Measurements from ENCODE around the gene MATR3. TPM values are rescaled to one million over a fixed set of nuclear protein-coding genes. Genes with fewer than 3 reads are reported as not detected.

MATR3 gene
- total and polyA plus RNA-seq, 10 of the 15 experiments (the other 5 are each of a cell fraction or from before 2014, with no cell fraction given), result 134 to 401 (median 221) TPM

GRCh38 chr5:139379626-139380449 lies 86.3 kb downstream of the MATR3 start:
- intact Hi-C loops (cut with micrococcal nuclease; ENCODE audit: unreplicated experiment), result no loop called here
- Histone ChIP-seq H3K4me3 (no peak overlapping the region), H4K20me1 (ENCODE audit: control insufficient read depth, insufficient read depth) (no peaks in the 10 kb centered on the region), H3K4me1 (ENCODE audit: control insufficient read depth, insufficient read depth, low read length) (peaks cover 6% of the 10 kb centered on the region; the same call in 1 of the 2 replicates), H3K36me3 (ENCODE audit: control insufficient read depth in 2 of 2, insufficient read depth in 2 of 2, low read length in 1 of 2) (no peaks in the 10 kb centered on the region), H2AFZ (ENCODE audit: control insufficient read depth, low read depth, low read length) (no peak overlapping the region), H3K9me3 (replicated peaks; ENCODE audit: control insufficient read depth, insufficient read depth, low read length) (no peaks in the 10 kb centered on the region), H3K4me2 (ENCODE audit: control insufficient read depth, insufficient read depth) (no peak overlapping the region), H3K9ac (ENCODE audit: control insufficient read depth, insufficient read depth, low read length) (no peak overlapping the region), H3K27ac (ENCODE audit: control insufficient read depth, insufficient read depth) (no peak overlapping the region), H3K79me2 (ENCODE audit: control insufficient read depth, insufficient read depth, low read length) (no peaks in the 10 kb centered on the region), H3K27me3 (replicated peaks in 1 of 2; ENCODE audit: control insufficient read depth in 2 of 2, insufficient read depth in 2 of 2, low read length in 1 of 2) (no peaks in the 10 kb centered on the region)
- ChIA-PET POLR2A (no interaction called here), CTCF (interaction anchor here (0.5 to 1.2 kb wide), 3 partner anchors 34 to 131 kb away, joined by 3 to 4 read pairs (median 3); no protein-coding TSS in a partner anchor), RAD21 (ENCODE audit: unreplicated experiment) (no interaction called here), SMC1A (ENCODE audit: uncharacterized antibody, unreplicated experiment) (no interaction called here)
- in situ Hi-C loops (cut with MboI), result no loop called here
- DNase-seq (ENCODE audit: low read depth, low spot score) (no peak), FAIRE-seq (no peak), ATAC-seq (no peak)
- BruUV-seq (replicated peaks), result no TSS peak
- TF ChIP-seq, protein P1, sequence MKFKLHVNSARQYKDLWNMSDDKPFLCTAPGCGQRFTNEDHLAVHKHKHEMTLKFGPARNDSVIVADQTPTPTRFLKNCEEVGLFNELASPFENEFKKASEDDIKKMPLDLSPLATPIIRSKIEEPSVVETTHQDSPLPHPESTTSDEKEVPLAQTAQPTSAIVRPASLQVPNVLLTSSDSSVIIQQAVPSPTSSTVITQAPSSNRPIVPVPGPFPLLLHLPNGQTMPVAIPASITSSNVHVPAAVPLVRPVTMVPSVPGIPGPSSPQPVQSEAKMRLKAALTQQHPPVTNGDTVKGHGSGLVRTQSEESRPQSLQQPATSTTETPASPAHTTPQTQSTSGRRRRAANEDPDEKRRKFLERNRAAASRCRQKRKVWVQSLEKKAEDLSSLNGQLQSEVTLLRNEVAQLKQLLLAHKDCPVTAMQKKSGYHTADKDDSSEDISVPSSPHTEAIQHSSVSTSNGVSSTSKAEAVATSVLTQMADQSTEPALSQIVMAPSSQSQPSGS (IDR thresholded peaks at IDR 0.05; ENCODE audit: low read length), result no peak
- peak; percentile 37 for TF ChIP-seq POLR2A (IDR thresholded peaks at IDR 0.05; ENCODE audit: low read depth, low read length)
- TF ChIP-seq SMARCA5 (IDR thresholded peaks at IDR 0.05), result 0 out of 2 replicates have a peak, but pooled peaks have one; percentile 20
- 82% methylated on average over 14 of the region's 15 CpGs for WGBS (ENCODE audit: insufficient coverage, insufficient replicate concordance, low lambda C conversion rate, missing lambda C conversion rate)

Small RNA genes within 50 kb of the gene (small RNA-seq; reads per million reads assigned to genes)
- not detected for gene RNA5SP195
- 87.1 reads per million, percentile 99 among the genes with 10 or more reads in this experiment for gene SNORA74A
- gene SNORA74D, result 292 reads per million, percentile 99 among the genes with 10 or more reads in this experiment

Other genes starting within 250 kb of the MATR3 start
Only the 7 nearest of the 10 such genes appear.
- 36.2 and 41.2 TPM in 2 replicates for gene SIL1, start 95.4 kb upstream of the MATR3 start, total RNA-seq (2014; rRNA removed)
- gene SIL1, start 95.4 kb upstream of the MATR3 start, total RNA-seq (2014; rRNA removed; fragmentation: Illumina TruSeq; extraction: Trizol), result 23.9 and 25.7 TPM in 2 replicates
- gene SIL1, start 95.4 kb upstream of the MATR3 start, total RNA-seq (2021), result 41.4 and 42.9 TPM in 2 replicates
- gene SIL1, start 95.4 kb upstream of the MATR3 start, polyA plus RNA-seq (2011; rRNA removed), result 21.4 and 28.0 TPM in 2 replicates
- gene SIL1, start 95.4 kb upstream of the MATR3 start, polyA plus RNA-seq (2014; fragmentation: Illumina TruSeq; extraction: Trizol), result 26.1 and 27.7 TPM in 2 replicates
- 1 to 10 TPM; 4.1 to 8.2 TPM for gene SIL1, start 95.4 kb upstream of the MATR3 start, polyA plus RNA-seq (2014; fragmentation: Nextera tagmentation; extraction: Ambion mirVana)
- 32.6 and 40.7 TPM in 2 replicates for gene SIL1, start 95.4 kb upstream of the MATR3 start, polyA plus RNA-seq (2014; rRNA removed)
- 10 to 100 TPM; 43.1 to 49.8 TPM for gene SIL1, start 95.4 kb upstream of the MATR3 start, polyA plus RNA-seq (2016; fragmentation: Nextera tagmentation; extraction: Ambion mirVana)
- gene PAIP2, start 48.1 kb downstream of the MATR3 start, total RNA-seq (2014; rRNA removed), result 49.9 and 55.2 TPM in 2 replicates
- 57.6 and 58.4 TPM in 2 replicates for gene PAIP2, start 48.1 kb downstream of the MATR3 start, total RNA-seq (2014; rRNA removed; fragmentation: Illumina TruSeq; extraction: Trizol)
- gene PAIP2, start 48.1 kb downstream of the MATR3 start, total RNA-seq (2021), result 60.5 and 71.1 TPM in 2 replicates
- 143 and 198 TPM in 2 replicates for gene PAIP2, start 48.1 kb downstream of the MATR3 start, polyA plus RNA-seq (2011; rRNA removed)
- gene PAIP2, start 48.1 kb downstream of the MATR3 start, polyA plus RNA-seq (2014; fragmentation: Illumina TruSeq; extraction: Trizol), result 105 and 125 TPM in 2 replicates
- 100 to 1,000 TPM; 100 to 113 TPM for gene PAIP2, start 48.1 kb downstream of the MATR3 start, polyA plus RNA-seq (2014; fragmentation: Nextera tagmentation; extraction: Ambion mirVana)
- gene PAIP2, start 48.1 kb downstream of the MATR3 start, polyA plus RNA-seq (2014; rRNA removed), result 51.8 and 67.3 TPM in 2 replicates
- gene PAIP2, start 48.1 kb downstream of the MATR3 start, polyA plus RNA-seq (2016; fragmentation: Nextera tagmentation; extraction: Ambion mirVana), result 100 to 1,000 TPM; 153 to 154 TPM
- gene SLC23A1, start 89.6 kb downstream of the MATR3 start, total RNA-seq (2014; rRNA removed), result 0.98 and 1.2 TPM in 2 replicates
- 1.7 and 2.4 TPM in 2 replicates for gene SLC23A1, start 89.6 kb downstream of the MATR3 start, total RNA-seq (2014; rRNA removed; fragmentation: Illumina TruSeq; extraction: Trizol)
- 4.1 and 4.7 TPM in 2 replicates for gene SLC23A1, start 89.6 kb downstream of the MATR3 start, total RNA-seq (2021)
- 1.1 and 1.5 TPM in 2 replicates for gene SLC23A1, start 89.6 kb downstream of the MATR3 start, polyA plus RNA-seq (2011; rRNA removed)
- gene SLC23A1, start 89.6 kb downstream of the MATR3 start, polyA plus RNA-seq (2014; fragmentation: Illumina TruSeq; extraction: Trizol), result 0.95 and 1.7 TPM in 2 replicates
- gene SLC23A1, start 89.6 kb downstream of the MATR3 start, polyA plus RNA-seq (2014; fragmentation: Nextera tagmentation; extraction: Ambion mirVana), result under 1 TPM; 0.35 to 0.74 TPM
- 3.2 and 3.3 TPM in 2 replicates for gene SLC23A1, start 89.6 kb downstream of the MATR3 start, polyA plus RNA-seq (2014; rRNA removed)
- 1 to 10 TPM; 1.5 to 1.6 TPM for gene SLC23A1, start 89.6 kb downstream of the MATR3 start, polyA plus RNA-seq (2016; fragmentation: Nextera tagmentation; extraction: Ambion mirVana)
- 211 and 238 TPM in 2 replicates for gene MZB1, start 96.2 kb downstream of the MATR3 start, total RNA-seq (2014; rRNA removed)
- gene MZB1, start 96.2 kb downstream of the MATR3 start, total RNA-seq (2014; rRNA removed; fragmentation: Illumina TruSeq; extraction: Trizol), result 132 and 157 TPM in 2 replicates
- 200 and 218 TPM in 2 replicates for gene MZB1, start 96.2 kb downstream of the MATR3 start, total RNA-seq (2021)
- gene MZB1, start 96.2 kb downstream of the MATR3 start, polyA plus RNA-seq (2011; rRNA removed), result 37.4 and 65.2 TPM in 2 replicates
- 44.1 and 147 TPM in 2 replicates for gene MZB1, start 96.2 kb downstream of the MATR3 start, polyA plus RNA-seq (2014; fragmentation: Illumina TruSeq; extraction: Trizol)
- gene MZB1, start 96.2 kb downstream of the MATR3 start, polyA plus RNA-seq (2014; fragmentation: Nextera tagmentation; extraction: Ambion mirVana), result 10 to 100 TPM; 19.3 to 56.9 TPM
- gene MZB1, start 96.2 kb downstream of the MATR3 start, polyA plus RNA-seq (2014; rRNA removed), result 291 and 321 TPM in 2 replicates
- 100 to 1,000 TPM; 369 to 406 TPM for gene MZB1, start 96.2 kb downstream of the MATR3 start, polyA plus RNA-seq (2016; fragmentation: Nextera tagmentation; extraction: Ambion mirVana)
- gene PROB1, start 101.4 kb downstream of the MATR3 start, total RNA-seq (2014; rRNA removed), result 3.0 and 3.8 TPM in 2 replicates
- gene PROB1, start 101.4 kb downstream of the MATR3 start, total RNA-seq (2014; rRNA removed; fragmentation: Illumina TruSeq; extraction: Trizol), result 1.7 and 2.0 TPM in 2 replicates
- 6.0 and 6.5 TPM in 2 replicates for gene PROB1, start 101.4 kb downstream of the MATR3 start, total RNA-seq (2021)
- gene PROB1, start 101.4 kb downstream of the MATR3 start, polyA plus RNA-seq (2011; rRNA removed), result 0.59 and 1.1 TPM in 2 replicates
- 0.78 and 1.4 TPM in 2 replicates for gene PROB1, start 101.4 kb downstream of the MATR3 start, polyA plus RNA-seq (2014; fragmentation: Illumina TruSeq; extraction: Trizol)
- gene PROB1, start 101.4 kb downstream of the MATR3 start, polyA plus RNA-seq (2014; fragmentation: Nextera tagmentation; extraction: Ambion mirVana), result under 1 TPM; 0.14 to 0.58 TPM
- gene PROB1, start 101.4 kb downstream of the MATR3 start, polyA plus RNA-seq (2014; rRNA removed), result 4.7 and 5.1 TPM in 2 replicates
- gene PROB1, start 101.4 kb downstream of the MATR3 start, polyA plus RNA-seq (2016; fragmentation: Nextera tagmentation; extraction: Ambion mirVana), result 1 to 10 TPM; 6.2 to 8.1 TPM
- 5.1 and 8.1 TPM in 2 replicates for gene SPATA24, start 110.3 kb downstream of the MATR3 start, total RNA-seq (2014; rRNA removed)
- gene SPATA24, start 110.3 kb downstream of the MATR3 start, total RNA-seq (2014; rRNA removed; fragmentation: Illumina TruSeq; extraction: Trizol), result 6.3 and 8.1 TPM in 2 replicates
- gene SPATA24, start 110.3 kb downstream of the MATR3 start, total RNA-seq (2021), result 4.1 and 5.6 TPM in 2 replicates
- gene SPATA24, start 110.3 kb downstream of the MATR3 start, polyA plus RNA-seq (2011; rRNA removed), result 5.3 and 6.0 TPM in 2 replicates
- gene SPATA24, start 110.3 kb downstream of the MATR3 start, polyA plus RNA-seq (2014; fragmentation: Illumina TruSeq; extraction: Trizol), result 6.1 and 9.8 TPM in 2 replicates
- 1 to 10 TPM; 7.6 to 8.5 TPM for gene SPATA24, start 110.3 kb downstream of the MATR3 start, polyA plus RNA-seq (2014; fragmentation: Nextera tagmentation; extraction: Ambion mirVana)
- gene SPATA24, start 110.3 kb downstream of the MATR3 start, polyA plus RNA-seq (2014; rRNA removed), result 7.1 and 7.2 TPM in 2 replicates
- 1 to 10 TPM; 7.0 to 7.4 TPM for gene SPATA24, start 110.3 kb downstream of the MATR3 start, polyA plus RNA-seq (2016; fragmentation: Nextera tagmentation; extraction: Ambion mirVana)
- gene DNAJC18, start 145.8 kb downstream of the MATR3 start, total RNA-seq (2014; rRNA removed), result 5.3 and 6.4 TPM in 2 replicates
- 10.6 and 10.8 TPM in 2 replicates for gene DNAJC18, start 145.8 kb downstream of the MATR3 start, total RNA-seq (2014; rRNA removed; fragmentation: Illumina TruSeq; extraction: Trizol)
- gene DNAJC18, start 145.8 kb downstream of the MATR3 start, total RNA-seq (2021), result 16.9 and 19.7 TPM in 2 replicates
- 21.0 and 34.0 TPM in 2 replicates for gene DNAJC18, start 145.8 kb downstream of the MATR3 start, polyA plus RNA-seq (2011; rRNA removed)
- 17.5 and 22.6 TPM in 2 replicates for gene DNAJC18, start 145.8 kb downstream of the MATR3 start, polyA plus RNA-seq (2014; fragmentation: Illumina TruSeq; extraction: Trizol)
- 10 to 100 TPM; 20.5 to 26.7 TPM for gene DNAJC18, start 145.8 kb downstream of the MATR3 start, polyA plus RNA-seq (2014; fragmentation: Nextera tagmentation; extraction: Ambion mirVana)
- 5.3 and 10.1 TPM in 2 replicates for gene DNAJC18, start 145.8 kb downstream of the MATR3 start, polyA plus RNA-seq (2014; rRNA removed)
- gene DNAJC18, start 145.8 kb downstream of the MATR3 start, polyA plus RNA-seq (2016; fragmentation: Nextera tagmentation; extraction: Ambion mirVana), result 10 to 100 TPM; 16.7 to 18.0 TPM